Uterine smooth muscle cell (primary cell): ENCODE data around the gene GRIN1. TPM values are rescaled to one million over a fixed set of nuclear protein-coding genes. Genes with fewer than 3 reads are reported as not detected.

Experiments used
- total RNA-seq: library from RNA; depleted of rRNA; stranded (reverse); fragments of >200 nt; gene quantifications from 2 replicates; pipeline ENCODE4 v1.2.3, GENCODE V29; 2014

The GRIN1 gene
- under 0.01 and 0.11 TPM in 2 replicates for total RNA-seq

DNA sequence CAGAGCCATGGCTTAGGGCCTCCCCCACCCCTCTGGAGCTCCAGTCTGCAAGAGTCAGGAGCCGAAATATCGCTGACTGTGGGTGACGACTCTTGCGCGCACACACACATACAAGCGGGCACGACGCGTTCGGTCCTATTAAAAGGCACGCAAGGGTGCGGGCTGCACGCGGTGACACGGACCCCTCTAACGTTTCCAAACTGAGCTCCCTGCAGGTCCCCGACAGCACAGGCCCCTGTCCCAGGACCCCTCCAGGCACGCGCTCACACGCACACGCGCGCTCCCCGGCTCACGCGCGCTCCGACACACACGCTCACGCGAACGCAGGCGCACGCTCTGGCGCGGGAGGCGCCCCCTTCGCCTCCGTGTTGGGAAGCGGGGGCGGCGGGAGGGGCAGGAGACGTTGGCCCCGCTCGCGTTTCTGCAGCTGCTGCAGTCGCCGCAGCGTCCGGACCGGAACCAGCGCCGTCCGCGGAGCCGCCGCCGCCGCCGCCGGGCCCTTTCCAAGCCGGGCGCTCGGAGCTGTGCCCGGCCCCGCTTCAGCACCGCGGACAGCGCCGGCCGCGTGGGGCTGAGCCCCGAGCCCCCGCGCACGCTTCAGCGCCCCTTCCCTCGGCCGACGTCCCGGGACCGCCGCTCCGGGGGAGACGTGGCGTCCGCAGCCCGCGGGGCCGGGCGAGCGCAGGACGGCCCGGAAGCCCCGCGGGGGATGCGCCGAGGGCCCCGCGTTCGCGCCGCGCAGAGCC is at the start of gene GRIN1:
GRIN1 (plus strand) TSS at position 433 of the 746 bp plus-strand sequence. CDS start 333 bp downstream, outside the sequence.

DNA sequence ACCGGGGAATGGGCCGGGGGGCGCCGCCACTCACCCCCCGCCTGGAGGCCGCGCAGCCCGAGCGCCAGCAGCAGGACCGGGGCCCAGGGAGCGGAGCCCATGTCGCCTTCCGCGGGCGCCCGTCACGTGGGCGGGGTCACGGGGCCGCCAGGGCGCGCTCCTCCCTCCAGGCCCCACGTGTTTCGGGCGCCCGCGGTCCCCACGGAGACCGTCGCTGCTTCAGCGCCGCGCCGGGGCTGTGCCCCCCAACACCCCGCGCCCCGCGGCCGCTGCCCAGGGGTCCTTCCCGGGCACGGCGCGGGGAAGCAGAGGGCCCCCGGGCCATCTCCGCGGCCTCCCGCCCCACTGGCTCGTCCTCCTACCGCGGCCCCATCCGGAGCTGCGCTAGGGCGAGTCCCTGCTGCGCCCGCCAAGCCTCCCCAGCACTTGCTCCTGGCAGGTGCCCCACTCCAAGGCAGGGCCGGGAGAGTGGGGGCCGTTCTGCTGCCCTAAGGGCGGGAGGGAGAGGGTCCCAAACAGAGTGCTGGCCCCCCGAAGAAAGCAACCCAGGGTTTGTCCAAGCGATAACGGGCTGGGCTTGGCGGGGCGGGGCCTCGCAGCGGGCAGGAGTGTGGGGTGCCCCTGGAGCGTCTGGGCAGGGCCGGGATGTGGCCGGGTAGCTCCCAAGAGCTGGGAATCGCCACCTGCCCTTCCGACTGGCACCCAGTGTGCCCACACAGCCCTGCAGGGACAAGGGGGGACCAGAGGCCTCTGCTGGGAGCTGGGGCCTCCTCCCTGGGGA is 24.2 kb upstream of the GRIN1 start, which contains the start of gene DPP7:
DPP7 (minus strand) TSS at position 121 of the 781 bp plus-strand sequence; CDS start at position 101, 20 bp downstream.

DNA sequence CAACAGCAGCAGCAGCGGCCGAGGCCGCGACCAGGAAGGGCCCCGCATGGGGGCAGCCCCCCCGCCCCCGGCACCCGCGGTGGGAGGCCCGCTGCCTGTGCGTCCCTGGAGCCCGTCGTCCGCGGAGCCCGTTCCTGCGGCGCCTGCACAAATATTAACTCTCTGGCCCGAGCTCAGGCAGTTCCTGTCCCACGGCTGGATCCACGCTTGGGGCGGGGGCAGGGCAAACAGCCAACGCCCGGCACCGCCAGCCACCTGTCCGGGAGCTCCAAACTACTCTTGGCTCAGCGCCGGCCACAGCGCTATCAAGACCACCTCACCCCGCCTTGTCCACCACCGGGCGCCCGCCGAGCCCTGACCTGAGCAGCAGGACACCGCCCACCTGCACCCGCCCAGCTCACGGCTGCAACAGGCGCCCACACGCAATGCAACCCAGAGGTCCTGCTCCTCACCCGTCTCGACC is 31.0 kb downstream of the GRIN1 start, which contains the start of gene LRRC26:
LRRC26 (minus strand) TSS at position 156 of the 463 bp plus-strand sequence; CDS start at position 48, 108 bp downstream.

DNA sequence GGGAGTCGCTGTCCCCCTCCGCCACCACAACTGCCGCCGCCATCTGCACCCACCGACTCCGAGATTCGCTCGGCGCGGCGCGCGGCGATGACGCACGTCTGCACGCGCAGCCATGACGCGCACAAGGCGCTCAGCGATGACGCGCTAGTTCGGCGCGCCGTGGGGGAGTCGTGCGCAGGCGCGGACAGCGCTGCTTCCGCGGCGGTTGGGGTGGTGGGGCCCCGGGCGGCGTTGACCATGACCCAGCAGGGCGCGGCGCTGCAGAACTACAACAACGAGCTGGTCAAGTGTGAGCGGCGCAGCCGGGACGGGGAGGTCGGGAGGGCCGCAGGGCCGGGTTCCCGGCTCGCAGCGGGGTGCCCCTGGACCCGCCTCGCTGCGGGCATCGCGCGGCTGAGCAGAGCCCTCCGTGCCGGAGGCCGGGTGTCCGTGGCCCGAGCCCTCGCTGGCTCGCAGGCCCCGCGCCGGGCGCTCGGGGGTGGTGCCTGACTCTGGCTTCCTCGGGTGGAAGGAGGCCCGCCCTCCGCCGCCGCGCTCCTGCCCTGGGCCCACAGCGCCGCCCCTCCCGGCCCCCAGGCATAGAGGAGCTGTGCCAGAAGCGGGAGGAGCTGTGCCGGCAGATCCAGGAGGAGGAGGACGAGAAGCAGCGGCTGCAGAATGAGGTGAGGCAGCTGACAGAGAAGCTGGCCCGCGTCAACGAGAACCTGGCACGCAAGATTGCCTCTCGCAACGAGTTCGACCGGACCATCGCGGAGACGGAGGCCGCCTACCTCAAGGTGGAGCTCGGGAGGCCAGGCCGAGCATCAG is 49.7 kb downstream of the GRIN1 start, which contains the start of the genes ANAPC2 and SSNA1:
ANAPC2 (minus strand) TSS at position 71 of the 807 bp plus-strand sequence; CDS start at position 43, 28 bp downstream.
SSNA1 (plus strand) TSS at position 187 of the 807 bp plus-strand sequence; CDS start at position 238, 51 bp downstream.

DNA sequence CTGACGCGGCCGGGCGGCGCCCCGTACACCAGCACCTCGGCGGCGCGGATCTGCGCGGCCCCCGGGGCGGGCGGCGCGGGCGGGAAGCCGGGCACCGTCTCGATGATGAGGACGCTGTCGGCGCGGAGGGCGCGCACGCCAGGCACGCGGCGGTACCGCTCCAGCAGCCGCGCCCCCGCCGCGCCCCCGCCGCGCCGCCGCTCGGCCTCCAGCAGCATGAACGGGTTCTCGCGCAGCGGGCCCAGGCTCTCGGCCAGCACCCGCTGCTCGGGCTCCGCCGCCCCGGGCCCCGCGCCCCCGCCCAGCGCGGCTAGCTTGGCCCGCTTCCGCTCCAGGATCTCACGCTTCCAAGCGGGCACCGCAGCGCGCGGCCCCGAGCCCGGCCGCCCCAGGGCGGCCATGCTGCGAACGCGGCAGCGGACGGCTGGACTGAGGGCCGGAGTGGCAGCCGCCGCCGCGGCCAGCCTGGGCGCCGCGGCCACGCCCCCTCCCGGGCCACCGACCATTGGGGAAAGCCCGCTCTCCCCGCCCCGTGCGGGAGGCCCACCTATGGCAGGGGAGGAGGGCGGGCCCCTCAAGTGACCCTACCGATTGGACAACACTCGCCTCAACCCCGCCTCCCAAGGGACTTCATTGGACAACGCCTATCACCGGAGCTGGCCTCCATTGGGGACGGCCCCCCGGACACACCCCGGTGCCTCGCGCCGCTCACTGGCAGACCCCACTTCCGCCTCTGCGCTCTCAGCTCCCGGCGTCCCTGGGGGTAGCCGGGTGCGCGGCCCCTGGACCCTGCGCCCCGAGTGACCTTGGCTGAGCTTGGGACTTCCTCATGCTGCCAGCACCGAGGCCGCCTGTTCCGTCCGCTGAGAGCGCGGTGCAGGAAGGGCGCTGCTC is 61.6 kb downstream of the GRIN1 start, which contains the start of gene TPRN:
TPRN (minus strand) TSS at position 431 of the 894 bp plus-strand sequence; CDS start at position 401, 30 bp downstream.

DNA sequence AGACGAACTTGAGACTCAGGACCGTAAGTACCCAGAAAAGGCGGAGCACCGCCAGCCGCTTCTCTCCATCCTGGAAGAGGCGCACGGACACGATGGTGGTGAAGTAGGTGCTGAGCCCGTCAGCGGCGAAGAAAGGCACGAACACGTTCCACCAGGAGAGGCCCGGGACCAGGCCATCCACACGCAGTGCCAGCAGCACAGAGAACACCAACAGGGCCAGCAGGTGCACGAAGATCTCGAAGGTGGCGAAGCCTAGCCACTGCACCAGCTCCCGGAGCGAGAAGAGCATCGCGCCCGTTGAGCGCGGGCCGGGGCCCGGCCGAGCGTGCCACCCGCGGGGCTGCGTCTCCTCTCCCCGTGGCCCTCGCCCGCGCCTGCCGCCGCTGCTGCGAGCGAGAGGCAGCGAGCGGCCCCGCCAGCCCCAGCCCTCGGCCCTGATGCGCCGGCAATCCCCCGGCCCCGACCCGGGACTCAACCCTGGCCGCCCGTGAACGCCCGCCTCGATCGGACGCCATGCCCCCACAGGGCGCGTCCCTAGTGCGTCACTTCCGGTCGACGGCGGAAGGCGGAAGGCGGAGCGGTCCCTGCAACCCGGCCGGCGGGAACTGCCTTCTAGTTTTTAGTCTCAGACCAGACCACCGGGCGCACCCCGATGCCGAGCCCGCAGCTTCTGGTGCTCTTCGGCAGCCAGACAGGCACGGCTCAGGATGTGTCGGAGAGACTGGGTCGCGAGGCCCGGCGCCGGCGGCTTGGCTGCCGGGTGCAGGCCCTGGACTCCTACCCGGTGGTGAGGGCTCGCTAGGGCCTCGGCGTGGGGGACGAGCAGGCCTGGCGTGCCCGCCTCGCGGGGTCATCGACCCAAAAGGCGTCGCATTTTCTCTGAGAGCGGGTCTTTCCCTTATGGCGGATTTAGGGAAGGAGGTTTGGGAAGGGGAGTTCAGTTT is 66.4 kb downstream of the GRIN1 start, which contains the start of the genes NDOR1 and TMEM203:
NDOR1 (plus strand) TSS at position 575 of the 944 bp plus-strand sequence; CDS start at position 653, 78 bp downstream.
TMEM203 (minus strand) TSS at position 523 of the 944 bp plus-strand sequence; CDS start at position 289, 234 bp downstream.

Other genes with a start within 250 kb of the GRIN1 start
- 167 and 192 TPM in 2 replicates for gene FBXW5, start 194.4 kb upstream of the GRIN1 start, total RNA-seq
- 0.37 TPM in 1 of 2 replicates, not detected in the other for gene C8G, start 193.9 kb upstream of the GRIN1 start, total RNA-seq
- gene LCN12, start 186.9 kb upstream of the GRIN1 start, total RNA-seq = 0.12 TPM in 1 of 2 replicates, not detected in the other
- 1.2 and 40.7 TPM in 2 replicates for gene PTGDS, start 161.7 kb upstream of the GRIN1 start, total RNA-seq
- 0.66 and 6.4 TPM in 2 replicates for gene LCNL1, start 156.2 kb upstream of the GRIN1 start, total RNA-seq
- 23.9 and 25.1 TPM in 2 replicates for gene PAXX, start 146.7 kb upstream of the GRIN1 start, total RNA-seq
- gene CLIC3, start 142.6 kb upstream of the GRIN1 start, total RNA-seq = 0.55 and 3.0 TPM in 2 replicates
- 19.0 and 31.7 TPM in 2 replicates for gene ABCA2, start 110.9 kb upstream of the GRIN1 start, total RNA-seq
- not detected in 2 replicates for gene FUT7, start 107.1 kb upstream of the GRIN1 start, total RNA-seq
- gene NPDC1, start 93.0 kb upstream of the GRIN1 start, total RNA-seq = 13.3 and 20.9 TPM in 2 replicates
- gene ENTPD2, start 85.1 kb upstream of the GRIN1 start, total RNA-seq = not detected in 2 replicates
- gene SAPCD2, start 68.6 kb upstream of the GRIN1 start, total RNA-seq = 7.1 and 18.6 TPM in 2 replicates
- gene UAP1L1, start 61.6 kb upstream of the GRIN1 start, total RNA-seq = 28.3 and 33.1 TPM in 2 replicates
- 73.2 and 128 TPM in 2 replicates for gene MAN1B1, start 52.2 kb upstream of the GRIN1 start, total RNA-seq
- gene DPP7, start 24.4 kb upstream of the GRIN1 start, total RNA-seq = 45.3 and 86.1 TPM in 2 replicates
- gene LRRC26, start 30.9 kb downstream of the GRIN1 start, total RNA-seq = not detected in 2 replicates
- 0.25 TPM in 1 of 2 replicates, not detected in the other for gene TMEM210, start 32.9 kb downstream of the GRIN1 start, total RNA-seq
- gene ANAPC2, start 49.4 kb downstream of the GRIN1 start, total RNA-seq = 29.9 and 34.0 TPM in 2 replicates
- gene SSNA1, start 49.5 kb downstream of the GRIN1 start, total RNA-seq = 60.9 and 82.4 TPM in 2 replicates
- 6.8 and 8.7 TPM in 2 replicates for gene TPRN, start 61.6 kb downstream of the GRIN1 start, total RNA-seq
- gene TMEM203, start 66.5 kb downstream of the GRIN1 start, total RNA-seq = 37.1 and 41.5 TPM in 2 replicates
- gene NDOR1, start 66.5 kb downstream of the GRIN1 start, total RNA-seq = 2.6 and 4.8 TPM in 2 replicates
- 0.11 and 0.25 TPM in 2 replicates for gene RNF208, start 83.1 kb downstream of the GRIN1 start, total RNA-seq
- 0.55 and 0.62 TPM in 2 replicates for gene CYSRT1, start 86.0 kb downstream of the GRIN1 start, total RNA-seq
- 0.11 TPM in 1 of 2 replicates, not detected in the other for gene RNF224, start 88.3 kb downstream of the GRIN1 start, total RNA-seq
- not detected in 2 replicates for gene SLC34A3, start 91.7 kb downstream of the GRIN1 start, total RNA-seq
- gene TUBB4B, start 102.1 kb downstream of the GRIN1 start, total RNA-seq = 153 and 473 TPM in 2 replicates
- not detected in 2 replicates for gene STPG3, start 112.1 kb downstream of the GRIN1 start, total RNA-seq
- 60.7 and 75.9 TPM in 2 replicates for gene NELFB, start 116.2 kb downstream of the GRIN1 start, total RNA-seq
- gene TOR4A, start 138.6 kb downstream of the GRIN1 start, total RNA-seq = 34.0 and 38.7 TPM in 2 replicates
- gene NRARP, start 163.1 kb downstream of the GRIN1 start, total RNA-seq = 0.11 and 0.12 TPM in 2 replicates